ENCODE results near the gene CLMP. TPM values are rescaled to one million over a fixed set of nuclear protein-coding genes. Genes with fewer than 3 reads are reported as not detected.
"Not testable (repeated sequence)": the region's sequence is repeated elsewhere in the genome, so short reads cannot be mapped to it uniquely, and the experiment has no call there.

Gene CLMP
- total and polyA plus RNA-seq, 4 donors, result 0.12 to 1.3 (median 0.35) TPM

DNA sequence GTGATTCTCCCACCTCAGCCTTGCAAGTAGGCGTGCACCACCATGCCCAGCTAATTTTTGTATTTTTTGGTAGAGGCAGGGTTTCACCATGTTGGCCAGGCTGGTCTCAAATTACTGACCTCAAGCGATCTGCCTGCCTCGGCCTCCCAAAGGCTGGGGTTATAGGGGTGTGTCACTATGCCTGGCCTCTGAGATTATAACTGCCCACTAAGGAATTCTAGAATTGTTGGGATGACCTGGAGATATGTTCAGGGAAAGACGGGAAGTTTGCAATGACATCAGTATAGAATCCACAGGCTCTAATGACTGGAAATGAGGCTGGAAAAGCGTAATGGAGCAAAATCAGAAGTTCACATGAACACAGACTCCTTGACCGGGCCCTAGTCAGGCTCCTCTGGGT, 62.2 kb downstream of the CLMP start:
- no peak overlapping the region for H3K27ac ChIP-seq (ENCODE audit: low read depth in 1 of 2, low read length in 2 of 2)
- no peak overlapping the region for H3K4me3 ChIP-seq (ENCODE audit: low read depth in 1 of 3, low read length in 3 of 3)
- 93% methylated on average over 6 of the region's 6 CpGs for WGBS
- no peaks in the 10 kb centered on the region for H3K27me3 ChIP-seq (ENCODE audit: control insufficient read depth in 4 of 4, insufficient read depth in 4 of 4, low read length in 3 of 4)
- TF ChIP-seq HNF4G (IDR thresholded peaks at IDR 0.05) (no peak), JUND (IDR thresholded peaks at IDR 0.05) (no peak), SP1 (IDR thresholded peaks at IDR 0.05) (no peak), GABPA (IDR thresholded peaks at IDR 0.05 in 1 of 2, conservative IDR thresholded peaks at IDR 0.05 in 1 of 2) (no peak)
- H3K9me3 ChIP-seq (ENCODE audit: control insufficient read depth in 4 of 4, low read length in 3 of 4), result no peaks in the 10 kb centered on the region
- no peaks in the 10 kb centered on the region for H3K36me3 ChIP-seq (ENCODE audit: control insufficient read depth in 4 of 4, insufficient read depth in 3 of 4, low read depth in 1 of 4, low read length in 3 of 4)
- H3K4me1 ChIP-seq (ENCODE audit: control insufficient read depth in 4 of 4, insufficient read depth in 4 of 4, low read length in 3 of 4), result no peaks in the 10 kb centered on the region
- no peak for DNase-seq (ENCODE audit: low spot score)
- no peak overlapping the region for H3K9ac ChIP-seq (ENCODE audit: low read depth in 1 of 2, low read length in 2 of 2)

DNA sequence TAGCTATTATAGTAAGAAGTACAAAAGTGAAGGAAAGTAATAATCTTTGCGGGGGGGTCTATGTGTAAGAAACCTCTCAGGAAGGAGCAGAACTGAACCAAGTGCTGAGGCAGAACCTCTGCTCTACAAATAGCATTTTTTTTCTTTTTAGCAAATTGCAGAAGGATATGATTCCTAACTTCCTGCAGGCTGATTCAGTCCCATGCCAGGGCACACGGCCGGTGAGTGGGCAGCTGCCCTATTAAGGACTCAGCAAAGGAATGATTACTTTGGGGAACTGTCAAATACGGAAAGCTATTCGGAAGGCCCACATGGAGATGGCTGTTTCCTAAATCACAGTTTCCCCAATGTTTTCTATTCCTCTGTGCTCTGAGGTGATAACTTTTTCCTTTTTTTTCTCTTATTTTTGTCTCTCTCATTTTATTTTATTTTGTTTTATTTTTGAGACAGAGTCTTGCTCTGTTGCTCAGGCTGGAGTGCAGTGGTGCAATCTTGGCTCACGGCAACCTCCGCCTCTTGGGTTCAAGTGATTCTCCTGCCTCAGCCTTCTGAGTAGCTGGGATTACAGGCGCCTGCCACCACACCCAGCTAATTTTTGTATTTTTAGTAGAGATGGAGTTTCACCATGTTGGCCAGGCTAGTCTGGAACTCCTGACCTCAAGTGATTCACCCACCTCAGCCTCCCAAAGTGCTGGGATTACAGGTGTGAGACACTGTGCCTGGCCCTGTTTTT, 62.8 kb downstream of the CLMP start:
- not testable (repeated sequence) for H3K4me3 ChIP-seq (ENCODE audit: low read depth in 1 of 3, low read length in 3 of 3); H3K36me3 ChIP-seq (ENCODE audit: control insufficient read depth in 4 of 4, insufficient read depth in 3 of 4, low read depth in 1 of 4, low read length in 3 of 4); DNase-seq (ENCODE audit: low spot score); H3K4me1 ChIP-seq (ENCODE audit: control insufficient read depth in 4 of 4, insufficient read depth in 4 of 4, low read length in 3 of 4); H3K27ac ChIP-seq (ENCODE audit: low read depth in 1 of 2, low read length in 2 of 2); H3K27me3 ChIP-seq (ENCODE audit: control insufficient read depth in 4 of 4, insufficient read depth in 4 of 4, low read length in 3 of 4); H3K9ac ChIP-seq (ENCODE audit: low read depth in 1 of 2, low read length in 2 of 2); H3K9me3 ChIP-seq (ENCODE audit: control insufficient read depth in 4 of 4, low read length in 3 of 4)
- 82% methylated on average over 8 of the region's 8 CpGs for WGBS

DNA sequence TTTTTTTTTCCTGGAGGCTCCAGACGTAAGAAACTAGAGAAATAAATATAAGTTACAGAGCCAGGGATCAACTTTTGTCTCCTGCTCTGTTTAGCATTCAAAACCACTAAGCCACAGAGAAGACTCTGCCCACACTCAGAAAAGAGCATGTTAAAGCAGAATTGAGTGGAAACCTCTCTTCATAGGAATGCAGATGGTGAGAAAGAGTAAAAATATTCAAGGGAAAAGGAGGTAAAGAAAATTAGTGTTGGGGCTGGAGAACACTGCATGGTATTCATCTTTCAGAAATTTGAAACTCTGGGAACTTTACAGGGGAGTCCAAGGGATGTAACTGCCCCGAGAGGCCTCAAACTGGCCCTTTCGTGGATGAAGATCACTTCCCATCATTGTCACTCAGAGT, 65.1 kb downstream of the CLMP start:
- no peak overlapping the region for H3K4me3 ChIP-seq (ENCODE audit: low read depth in 1 of 3, low read length in 3 of 3)
- H3K36me3 ChIP-seq (ENCODE audit: control insufficient read depth in 4 of 4, insufficient read depth in 3 of 4, low read depth in 1 of 4, low read length in 3 of 4), result no peaks in the 10 kb centered on the region
- no peaks in the 10 kb centered on the region for H3K9me3 ChIP-seq (ENCODE audit: control insufficient read depth in 4 of 4, low read length in 3 of 4)
- H3K9ac ChIP-seq (ENCODE audit: low read depth in 1 of 2, low read length in 2 of 2), result no peak overlapping the region
- H3K27ac ChIP-seq (ENCODE audit: low read depth in 1 of 2, low read length in 2 of 2), result no peak overlapping the region
- WGBS, result 77% methylated on average over 3 of the region's 3 CpGs
- TF ChIP-seq, protein P1, sequence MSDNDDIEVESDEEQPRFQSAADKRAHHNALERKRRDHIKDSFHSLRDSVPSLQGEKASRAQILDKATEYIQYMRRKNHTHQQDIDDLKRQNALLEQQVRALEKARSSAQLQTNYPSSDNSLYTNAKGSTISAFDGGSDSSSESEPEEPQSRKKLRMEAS (IDR thresholded peaks at IDR 0.05), result no peak
- TF ChIP-seq RAD21 (IDR thresholded peaks at IDR 0.05) (no peak), NR2F2 (IDR thresholded peaks at IDR 0.05) (no peak), FOXA1 (IDR thresholded peaks at IDR 0.05) (no peak), HNF4G (IDR thresholded peaks at IDR 0.05) (no peak), SP1 (IDR thresholded peaks at IDR 0.05) (no peak), YY1 (IDR thresholded peaks at IDR 0.05) (no peak), TAF1 (conservative IDR thresholded peaks at IDR 0.05) (no peak), HNF4A (conservative IDR thresholded peaks at IDR 0.05) (no peak), GABPA (IDR thresholded peaks at IDR 0.05 in 1 of 2, conservative IDR thresholded peaks at IDR 0.05 in 1 of 2) (no peak), EGR1 (IDR thresholded peaks at IDR 0.05; ENCODE audit: low read depth in 2 of 2) (no peak), JUND (IDR thresholded peaks at IDR 0.05) (no peak), RXRA (IDR thresholded peaks at IDR 0.05) (no peak), FOXA2 (IDR thresholded peaks at IDR 0.05) (no peak)
- TF ChIP-seq, protein P2, sequence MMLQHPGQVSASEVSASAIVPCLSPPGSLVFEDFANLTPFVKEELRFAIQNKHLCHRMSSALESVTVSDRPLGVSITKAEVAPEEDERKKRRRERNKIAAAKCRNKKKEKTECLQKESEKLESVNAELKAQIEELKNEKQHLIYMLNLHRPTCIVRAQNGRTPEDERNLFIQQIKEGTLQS (IDR thresholded peaks at IDR 0.05), result no peak
- TF ChIP-seq, protein P3, sequence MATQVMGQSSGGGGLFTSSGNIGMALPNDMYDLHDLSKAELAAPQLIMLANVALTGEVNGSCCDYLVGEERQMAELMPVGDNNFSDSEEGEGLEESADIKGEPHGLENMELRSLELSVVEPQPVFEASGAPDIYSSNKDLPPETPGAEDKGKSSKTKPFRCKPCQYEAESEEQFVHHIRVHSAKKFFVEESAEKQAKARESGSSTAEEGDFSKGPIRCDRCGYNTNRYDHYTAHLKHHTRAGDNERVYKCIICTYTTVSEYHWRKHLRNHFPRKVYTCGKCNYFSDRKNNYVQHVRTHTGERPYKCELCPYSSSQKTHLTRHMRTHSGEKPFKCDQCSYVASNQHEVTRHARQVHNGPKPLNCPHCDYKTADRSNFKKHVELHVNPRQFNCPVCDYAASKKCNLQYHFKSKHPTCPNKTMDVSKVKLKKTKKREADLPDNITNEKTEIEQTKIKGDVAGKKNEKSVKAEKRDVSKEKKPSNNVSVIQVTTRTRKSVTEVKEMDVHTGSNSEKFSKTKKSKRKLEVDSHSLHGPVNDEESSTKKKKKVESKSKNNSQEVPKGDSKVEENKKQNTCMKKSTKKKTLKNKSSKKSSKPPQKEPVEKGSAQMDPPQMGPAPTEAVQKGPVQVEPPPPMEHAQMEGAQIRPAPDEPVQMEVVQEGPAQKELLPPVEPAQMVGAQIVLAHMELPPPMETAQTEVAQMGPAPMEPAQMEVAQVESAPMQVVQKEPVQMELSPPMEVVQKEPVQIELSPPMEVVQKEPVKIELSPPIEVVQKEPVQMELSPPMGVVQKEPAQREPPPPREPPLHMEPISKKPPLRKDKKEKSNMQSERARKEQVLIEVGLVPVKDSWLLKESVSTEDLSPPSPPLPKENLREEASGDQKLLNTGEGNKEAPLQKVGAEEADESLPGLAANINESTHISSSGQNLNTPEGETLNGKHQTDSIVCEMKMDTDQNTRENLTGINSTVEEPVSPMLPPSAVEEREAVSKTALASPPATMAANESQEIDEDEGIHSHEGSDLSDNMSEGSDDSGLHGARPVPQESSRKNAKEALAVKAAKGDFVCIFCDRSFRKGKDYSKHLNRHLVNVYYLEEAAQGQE (IDR thresholded peaks at IDR 0.05), result no peak
- TF ChIP-seq, protein P4, sequence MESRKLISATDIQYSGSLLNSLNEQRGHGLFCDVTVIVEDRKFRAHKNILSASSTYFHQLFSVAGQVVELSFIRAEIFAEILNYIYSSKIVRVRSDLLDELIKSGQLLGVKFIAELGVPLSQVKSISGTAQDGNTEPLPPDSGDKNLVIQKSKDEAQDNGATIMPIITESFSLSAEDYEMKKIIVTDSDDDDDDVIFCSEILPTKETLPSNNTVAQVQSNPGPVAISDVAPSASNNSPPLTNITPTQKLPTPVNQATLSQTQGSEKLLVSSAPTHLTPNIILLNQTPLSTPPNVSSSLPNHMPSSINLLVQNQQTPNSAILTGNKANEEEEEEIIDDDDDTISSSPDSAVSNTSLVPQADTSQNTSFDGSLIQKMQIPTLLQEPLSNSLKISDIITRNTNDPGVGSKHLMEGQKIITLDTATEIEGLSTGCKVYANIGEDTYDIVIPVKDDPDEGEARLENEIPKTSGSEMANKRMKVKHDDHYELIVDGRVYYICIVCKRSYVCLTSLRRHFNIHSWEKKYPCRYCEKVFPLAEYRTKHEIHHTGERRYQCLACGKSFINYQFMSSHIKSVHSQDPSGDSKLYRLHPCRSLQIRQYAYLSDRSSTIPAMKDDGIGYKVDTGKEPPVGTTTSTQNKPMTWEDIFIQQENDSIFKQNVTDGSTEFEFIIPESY (IDR thresholded peaks at IDR 0.05), result no peak
- TF ChIP-seq, protein P5, sequence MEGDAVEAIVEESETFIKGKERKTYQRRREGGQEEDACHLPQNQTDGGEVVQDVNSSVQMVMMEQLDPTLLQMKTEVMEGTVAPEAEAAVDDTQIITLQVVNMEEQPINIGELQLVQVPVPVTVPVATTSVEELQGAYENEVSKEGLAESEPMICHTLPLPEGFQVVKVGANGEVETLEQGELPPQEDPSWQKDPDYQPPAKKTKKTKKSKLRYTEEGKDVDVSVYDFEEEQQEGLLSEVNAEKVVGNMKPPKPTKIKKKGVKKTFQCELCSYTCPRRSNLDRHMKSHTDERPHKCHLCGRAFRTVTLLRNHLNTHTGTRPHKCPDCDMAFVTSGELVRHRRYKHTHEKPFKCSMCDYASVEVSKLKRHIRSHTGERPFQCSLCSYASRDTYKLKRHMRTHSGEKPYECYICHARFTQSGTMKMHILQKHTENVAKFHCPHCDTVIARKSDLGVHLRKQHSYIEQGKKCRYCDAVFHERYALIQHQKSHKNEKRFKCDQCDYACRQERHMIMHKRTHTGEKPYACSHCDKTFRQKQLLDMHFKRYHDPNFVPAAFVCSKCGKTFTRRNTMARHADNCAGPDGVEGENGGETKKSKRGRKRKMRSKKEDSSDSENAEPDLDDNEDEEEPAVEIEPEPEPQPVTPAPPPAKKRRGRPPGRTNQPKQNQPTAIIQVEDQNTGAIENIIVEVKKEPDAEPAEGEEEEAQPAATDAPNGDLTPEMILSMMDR (IDR thresholded peaks at IDR 0.05; ENCODE audit: low read depth, low read length, missing input control), result no peak
- DNase-seq (ENCODE audit: low spot score), result no peak
- H3K4me1 ChIP-seq (ENCODE audit: control insufficient read depth in 4 of 4, insufficient read depth in 4 of 4, low read length in 3 of 4), result no peaks in the 10 kb centered on the region
- no peaks in the 10 kb centered on the region for H3K27me3 ChIP-seq (ENCODE audit: control insufficient read depth in 4 of 4, insufficient read depth in 4 of 4, low read length in 3 of 4)
